Measurements from ENCODE around the gene BORCS8. TPM values are rescaled to one million over a fixed set of nuclear protein-coding genes. Genes with fewer than 3 reads are reported as not detected.

The BORCS8 gene
- total and polyA plus RNA-seq, 2 of the 13 experiments (the other 11 are each of a cell fraction or from before 2014, with no cell fraction given): 9.6 to 13.3 TPM

GRCh38 chr19:19203012-19203856 is 11.3 kb upstream of the BORCS8 start, which contains the start of gene NR2C2AP (continued):
- TF ChIP-seq, protein P1, sequence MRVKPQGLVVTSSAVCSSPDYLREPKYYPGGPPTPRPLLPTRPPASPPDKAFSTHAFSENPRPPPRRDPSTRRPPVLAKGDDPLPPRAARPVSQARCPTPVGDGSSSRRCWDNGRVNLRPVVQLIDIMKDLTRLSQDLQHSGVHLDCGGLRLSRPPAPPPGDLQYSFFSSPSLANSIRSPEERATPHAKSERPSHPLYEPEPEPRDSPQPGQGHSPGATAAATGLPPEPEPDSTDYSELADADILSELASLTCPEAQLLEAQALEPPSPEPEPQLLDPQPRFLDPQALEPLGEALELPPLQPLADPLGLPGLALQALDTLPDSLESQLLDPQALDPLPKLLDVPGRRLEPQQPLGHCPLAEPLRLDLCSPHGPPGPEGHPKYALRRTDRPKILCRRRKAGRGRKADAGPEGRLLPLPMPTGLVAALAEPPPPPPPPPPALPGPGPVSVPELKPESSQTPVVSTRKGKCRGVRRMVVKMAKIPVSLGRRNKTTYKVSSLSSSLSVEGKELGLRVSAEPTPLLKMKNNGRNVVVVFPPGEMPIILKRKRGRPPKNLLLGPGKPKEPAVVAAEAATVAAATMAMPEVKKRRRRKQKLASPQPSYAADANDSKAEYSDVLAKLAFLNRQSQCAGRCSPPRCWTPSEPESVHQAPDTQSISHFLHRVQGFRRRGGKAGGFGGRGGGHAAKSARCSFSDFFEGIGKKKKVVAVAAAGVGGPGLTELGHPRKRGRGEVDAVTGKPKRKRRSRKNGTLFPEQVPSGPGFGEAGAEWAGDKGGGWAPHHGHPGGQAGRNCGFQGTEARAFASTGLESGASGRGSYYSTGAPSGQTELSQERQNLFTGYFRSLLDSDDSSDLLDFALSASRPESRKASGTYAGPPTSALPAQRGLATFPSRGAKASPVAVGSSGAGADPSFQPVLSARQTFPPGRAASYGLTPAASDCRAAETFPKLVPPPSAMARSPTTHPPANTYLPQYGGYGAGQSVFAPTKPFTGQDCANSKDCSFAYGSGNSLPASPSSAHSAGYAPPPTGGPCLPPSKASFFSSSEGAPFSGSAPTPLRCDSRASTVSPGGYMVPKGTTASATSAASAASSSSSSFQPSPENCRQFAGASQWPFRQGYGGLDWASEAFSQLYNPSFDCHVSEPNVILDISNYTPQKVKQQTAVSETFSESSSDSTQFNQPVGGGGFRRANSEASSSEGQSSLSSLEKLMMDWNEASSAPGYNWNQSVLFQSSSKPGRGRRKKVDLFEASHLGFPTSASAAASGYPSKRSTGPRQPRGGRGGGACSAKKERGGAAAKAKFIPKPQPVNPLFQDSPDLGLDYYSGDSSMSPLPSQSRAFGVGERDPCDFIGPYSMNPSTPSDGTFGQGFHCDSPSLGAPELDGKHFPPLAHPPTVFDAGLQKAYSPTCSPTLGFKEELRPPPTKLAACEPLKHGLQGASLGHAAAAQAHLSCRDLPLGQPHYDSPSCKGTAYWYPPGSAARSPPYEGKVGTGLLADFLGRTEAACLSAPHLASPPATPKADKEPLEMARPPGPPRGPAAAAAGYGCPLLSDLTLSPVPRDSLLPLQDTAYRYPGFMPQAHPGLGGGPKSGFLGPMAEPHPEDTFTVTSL (CRISPR knock-in tag; IDR thresholded peaks at IDR 0.05; ENCODE audit: borderline replicate concordance): no peak
- TF ChIP-seq ZNF142 (CRISPR knock-in tag; IDR thresholded peaks at IDR 0.05) (no peak), JDP2 (CRISPR knock-in tag; IDR thresholded peaks at IDR 0.05; ENCODE audit: borderline replicate concordance) (no peak), ASH2L (IDR thresholded peaks at IDR 0.05; ENCODE audit: insufficient read length, low read depth, low read length) (peak; percentile 58), ZNF556 (CRISPR knock-in tag; IDR thresholded peaks at IDR 0.05; ENCODE audit: borderline replicate concordance) (no peak), HDAC6 (IDR thresholded peaks at IDR 0.05; ENCODE audit: low read depth, low read length) (no peak), LCORL (IDR thresholded peaks at IDR 0.05) (no peak), LCORL (CRISPR knock-in tag; IDR thresholded peaks at IDR 0.05) (no peak), MED1 (CRISPR knock-in tag; IDR thresholded peaks at IDR 0.05) (no peak), EZH2 (conservative IDR thresholded peaks at IDR 0.05; ENCODE audit: low read depth, low read length) (no peak), EED (CRISPR knock-in tag; IDR thresholded peaks at IDR 0.05) (no peak)
